HG02840 (cell line): ENCODE measurements around the gene NMBR.
"Not testable (repeated sequence)": the region's sequence is repeated elsewhere in the genome, so short reads cannot be mapped to it uniquely, and the experiment has no call there.

ENCODE experiments used
- ATAC-seq: cut with Tn5 transposase; IDR thresholded peaks from one replicate; pipeline ENCODE4 v1.9.1; 2021; ENCODE audit warnings: mild to moderate bottlenecking, moderate library complexity, moderate number of reproducible peaks; ENCODE audit not compliant: unreplicated experiment, low FRiP score

Gene NMBR

DNA sequence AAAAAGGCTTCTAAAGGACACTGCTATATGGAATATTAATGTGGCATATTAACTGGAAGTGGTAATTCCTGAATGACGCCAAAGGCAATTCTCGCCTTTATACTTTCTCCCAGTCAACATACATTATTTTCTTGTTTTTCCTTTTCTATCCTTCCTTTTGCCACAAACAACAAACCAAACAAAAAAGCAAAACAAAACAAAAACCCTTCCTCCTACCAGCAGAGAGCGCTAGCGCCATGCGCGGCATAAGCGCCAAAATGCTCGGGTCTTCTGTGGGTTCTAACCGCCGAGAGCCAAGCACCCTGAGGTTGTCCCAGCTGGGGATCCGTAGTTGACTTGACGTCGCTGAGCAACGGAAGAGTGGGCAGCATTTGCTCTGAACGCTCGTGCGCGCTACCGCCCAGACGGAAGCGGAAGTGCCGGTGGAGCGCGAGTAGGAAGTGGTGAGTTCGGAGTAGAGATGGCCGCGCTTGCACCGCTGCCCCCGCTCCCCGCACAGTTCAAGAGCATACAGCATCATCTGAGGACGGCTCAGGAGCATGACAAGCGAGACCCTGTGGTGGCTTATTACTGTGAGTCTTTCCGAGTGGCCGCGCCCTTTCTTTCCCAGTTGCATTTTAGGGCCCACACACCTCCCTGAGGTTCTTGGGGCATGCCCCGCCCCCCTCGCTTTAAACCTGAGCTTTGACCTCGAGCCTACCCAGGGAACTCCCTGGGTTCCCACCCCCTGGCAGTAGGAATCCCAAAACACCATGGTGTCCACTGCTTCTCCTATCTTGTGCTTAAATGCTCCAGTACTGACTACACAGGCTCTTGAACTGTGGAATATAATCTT, at the start of gene NMBR, which contains the start of gene VTA1:
TSS of gene NMBR (minus strand) at position 295 of the 835 bp plus-strand sequence. CDS start 58,464 bp downstream, outside the sequence.
TSS of gene VTA1 (plus strand) at position 436 of the 835 bp plus-strand sequence. CDS start at position 461, 25 bp downstream.
- ATAC-seq: peak; percentile 100

GRCh38 chr6:142195862-142196541, 49.1 kb upstream of the NMBR start:
- ATAC-seq: no peak

DNA sequence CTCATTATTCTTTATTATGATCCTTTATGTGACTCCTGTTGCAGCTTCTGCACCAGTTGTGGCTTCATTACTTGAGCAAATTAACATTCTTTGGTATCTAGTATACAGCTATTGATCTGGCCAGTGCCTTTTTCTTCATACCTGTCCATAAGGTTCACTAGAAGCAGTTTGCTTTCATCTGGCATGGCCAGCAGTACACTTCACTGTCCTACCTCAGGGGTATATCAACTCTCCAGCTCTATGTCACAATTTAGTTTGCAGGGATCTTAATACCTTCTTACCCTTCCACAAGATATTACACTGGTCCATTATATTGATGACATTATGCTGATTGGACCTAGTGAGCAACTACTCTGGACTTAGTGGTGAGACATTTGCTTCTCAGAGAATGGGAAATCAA, 46.7 kb upstream of the NMBR start:
- ATAC-seq: no peak

- no peak for ATAC-seq
These were observed 45.4 kb upstream of the NMBR start for GRCh38 chr6:142192343-142192742.

DNA sequence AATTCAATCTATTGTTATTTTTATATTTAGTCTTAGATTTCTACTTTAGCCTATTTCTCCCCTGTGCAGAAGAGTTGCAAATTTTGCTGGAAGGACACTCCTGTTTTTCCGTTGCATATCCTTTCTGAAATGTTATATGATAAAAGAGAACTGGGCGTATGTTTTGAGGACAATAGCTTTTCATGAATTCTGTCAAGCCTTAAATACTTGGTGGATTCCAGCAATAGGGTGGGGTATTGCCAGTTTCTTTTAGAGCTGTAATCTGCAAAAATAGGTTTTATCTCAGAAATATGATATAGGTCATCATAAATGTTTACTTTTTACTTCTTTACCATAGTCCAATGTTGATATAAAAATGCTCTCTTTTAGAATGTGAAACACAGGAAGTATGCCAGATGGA, 42.1 kb upstream of the NMBR start:
- no peak for ATAC-seq

DNA sequence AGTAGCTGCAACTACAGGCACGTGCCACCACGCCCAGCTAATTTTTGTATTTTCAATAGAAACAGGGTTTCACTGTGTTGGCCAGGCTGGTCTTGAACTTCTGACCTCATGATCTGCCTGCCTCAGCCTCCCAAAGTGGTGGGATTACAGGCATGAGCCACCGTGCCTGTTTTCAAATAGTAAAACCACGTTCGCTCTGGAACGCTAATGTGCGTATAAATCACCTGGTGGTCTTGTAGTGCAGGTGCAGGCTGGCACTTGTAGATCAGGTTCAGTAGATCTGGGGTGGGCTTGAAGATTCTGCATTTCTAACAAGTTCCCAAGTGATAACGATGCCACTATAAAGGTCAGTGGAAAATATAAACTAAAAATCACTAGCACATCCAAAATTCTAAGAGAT, 41.4 kb upstream of the NMBR start:
- not testable (repeated sequence) for ATAC-seq

- ATAC-seq: no peak
These were observed 40.3 kb upstream of the NMBR start for GRCh38 chr6:142187209-142187608.

DNA sequence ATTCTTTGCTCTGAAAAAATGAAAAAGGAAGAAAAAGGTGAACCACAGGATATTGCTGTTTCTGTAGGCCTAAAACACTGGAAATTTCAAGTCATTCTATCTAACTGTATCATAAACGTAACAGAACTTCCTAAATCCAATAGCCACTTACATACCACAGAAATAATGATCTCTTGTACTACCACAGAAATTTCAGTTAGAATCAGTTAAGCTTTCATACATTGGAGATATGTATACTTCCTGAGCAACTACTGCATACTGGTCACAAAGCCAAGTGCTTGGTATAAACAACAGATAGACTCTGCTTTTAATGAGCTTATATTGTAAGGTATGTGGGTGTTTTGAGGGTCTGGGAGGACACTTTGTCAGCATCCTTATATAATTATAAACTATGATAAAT, 38.7 kb upstream of the NMBR start:
- ATAC-seq: no peak

GRCh38 chr6:142184307-142184706, 37.4 kb upstream of the NMBR start:
- ATAC-seq: no peak

- ATAC-seq: no peak
These were observed 36.4 kb upstream of the NMBR start for GRCh38 chr6:142183351-142183750.

DNA sequence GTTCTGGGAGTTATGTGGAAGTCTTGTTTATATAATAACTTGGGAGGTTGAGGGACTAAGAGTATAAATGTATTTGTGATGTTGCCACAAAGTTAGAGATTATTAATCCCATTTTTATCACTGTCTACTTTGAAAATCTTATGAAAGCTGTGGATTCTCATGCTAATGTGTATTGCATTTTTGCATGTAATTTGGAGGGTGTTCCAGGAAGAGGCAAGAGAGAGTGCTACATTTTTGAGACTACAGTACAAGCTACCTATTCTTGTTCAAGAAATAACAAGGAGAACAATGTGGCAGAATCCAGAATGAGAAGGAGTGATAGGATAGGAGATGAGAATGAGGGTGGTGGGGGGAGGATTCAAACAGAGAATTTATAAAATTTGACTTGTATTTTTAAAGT, 35.1 kb upstream of the NMBR start:
- no peak for ATAC-seq

- ATAC-seq: no peak
These were observed 31.2 kb upstream of the NMBR start for GRCh38 chr6:142178129-142178528.

DNA sequence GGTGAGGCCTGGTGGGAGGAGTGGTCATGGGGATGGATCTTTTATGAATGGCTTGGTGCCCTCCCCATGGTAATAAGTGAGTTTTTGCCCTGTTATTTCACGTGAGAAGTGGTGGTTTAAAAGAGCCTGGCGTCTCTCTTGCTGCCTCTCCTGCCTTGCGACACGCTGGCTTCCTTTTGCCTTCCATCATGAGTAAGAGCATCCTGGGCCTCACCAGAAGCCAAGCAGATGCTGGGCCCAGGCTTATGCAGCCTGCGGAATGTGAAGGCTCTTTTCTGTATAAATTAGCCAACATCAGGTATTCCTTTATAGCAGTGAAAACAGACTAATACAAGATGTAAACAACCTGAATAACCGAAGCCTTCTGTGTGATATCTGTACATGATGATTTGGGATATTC, 27.8 kb upstream of the NMBR start:
- no peak for ATAC-seq

DNA sequence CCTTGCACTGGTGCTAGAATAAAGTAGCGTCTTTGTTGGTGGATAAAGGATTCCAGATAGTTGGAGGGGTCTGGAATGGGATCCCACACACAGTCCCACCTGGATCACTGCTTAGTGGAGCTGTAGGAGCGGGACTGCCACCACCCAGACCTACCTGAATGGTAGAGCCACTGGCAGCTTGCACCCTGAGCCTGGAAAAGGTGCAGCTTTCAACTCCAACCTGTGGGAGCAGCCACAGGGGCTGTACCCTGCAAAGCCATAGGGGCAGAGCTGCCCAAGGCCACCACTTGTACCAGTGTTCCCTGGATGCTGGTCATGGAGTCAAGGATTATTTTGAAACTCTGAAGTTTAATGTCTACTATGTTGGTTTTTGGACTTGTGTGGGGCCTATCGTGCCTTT, 27.1 kb upstream of the NMBR start:
- no peak for ATAC-seq

- no peak for ATAC-seq
These were observed 25.8 kb upstream of the NMBR start for GRCh38 chr6:142172758-142173157.

DNA sequence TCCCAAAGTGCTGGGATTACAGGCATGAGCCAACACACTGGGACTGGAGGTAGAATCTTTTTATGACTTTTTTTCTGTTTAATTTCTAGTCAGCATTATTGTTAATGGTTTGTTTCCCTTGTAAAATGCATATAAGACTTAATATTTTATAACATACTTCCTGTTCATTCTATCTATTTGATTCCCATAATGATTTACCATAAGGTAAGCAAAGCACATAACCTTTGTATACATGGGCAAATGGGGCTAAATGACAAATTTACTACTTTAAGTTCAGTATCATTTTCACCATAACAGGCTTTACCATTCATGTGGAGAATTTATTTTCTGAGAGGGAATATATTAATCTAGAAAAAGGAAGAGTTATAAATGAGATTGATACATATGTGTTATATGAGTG, 24.4 kb upstream of the NMBR start:
- ATAC-seq: no peak

GRCh38 chr6:142167486-142167885, 20.6 kb upstream of the NMBR start:
- no peak for ATAC-seq

DNA sequence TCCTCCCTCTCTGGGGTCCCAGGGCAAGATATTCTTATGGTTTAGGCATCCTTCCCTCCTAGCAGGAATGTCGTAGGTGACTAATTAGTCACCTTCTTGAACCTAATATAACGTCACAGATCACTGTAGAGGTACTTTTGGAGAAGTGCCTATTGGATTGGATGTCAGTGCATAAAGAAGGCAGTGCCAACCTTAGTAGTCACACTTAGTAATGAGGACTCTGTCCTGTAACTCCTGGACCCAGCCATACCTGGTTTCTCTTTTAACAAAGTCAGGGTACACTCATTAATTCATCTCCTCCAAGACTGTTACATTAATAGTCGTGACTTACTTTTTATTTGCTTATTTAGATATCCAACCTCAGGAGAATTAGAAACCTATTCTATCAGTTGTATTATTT, 20.1 kb upstream of the NMBR start:
- ATAC-seq: no peak

DNA sequence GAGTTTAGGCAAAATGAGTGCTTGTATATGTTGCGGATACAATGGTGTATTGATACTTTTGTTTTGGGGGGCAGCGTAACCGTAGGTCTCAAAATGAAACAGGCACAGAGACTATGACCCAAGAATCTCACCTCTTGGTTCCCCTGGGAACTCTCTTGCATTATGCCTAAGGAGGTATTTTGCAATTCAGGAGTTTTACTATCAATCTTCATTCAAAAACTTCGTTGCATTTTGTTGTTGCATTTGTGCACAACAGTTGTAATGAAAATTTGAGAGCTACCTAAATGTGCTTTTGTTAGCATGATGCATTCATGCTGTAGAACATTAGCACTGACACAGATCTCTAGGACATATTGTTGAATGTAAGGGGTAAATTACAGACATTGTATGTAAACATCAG, 18.3 kb upstream of the NMBR start:
- no peak for ATAC-seq

DNA sequence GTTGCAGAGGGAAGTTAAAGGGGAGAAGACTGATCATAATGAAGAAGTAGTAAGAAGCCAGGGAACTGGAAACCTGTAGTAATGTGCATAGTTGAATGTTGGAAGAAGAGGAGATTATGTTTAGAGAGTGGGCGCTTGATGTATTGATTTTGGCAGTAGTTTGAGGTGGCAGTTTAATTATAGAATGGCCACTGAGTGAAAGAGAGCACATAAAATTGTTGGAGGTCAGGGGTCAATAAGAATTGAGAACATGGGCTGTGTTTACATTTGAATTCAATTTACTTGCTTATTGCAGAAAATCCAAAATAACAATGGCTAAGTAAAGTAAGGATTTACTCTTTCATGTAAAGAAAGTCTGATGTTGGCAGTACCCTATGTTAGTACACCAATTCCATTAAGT, 15.9 kb upstream of the NMBR start:
- ATAC-seq: no peak

GRCh38 chr6:142156758-142157068, 9.8 kb upstream of the NMBR start:
- ATAC-seq: not testable (repeated sequence)
